ENCODE results near the gene HOXC9.

Gene HOXC9

GRCh38 chr12:53961025-53961761 lies 38.8 kb upstream of the HOXC9 start:
- Histone ChIP-seq H3K27me3 (replicated peaks) (peaks cover 98% of the 10 kb centered on the region), H3K4me3 (ENCODE audit: low read depth, low read length) (no peak overlapping the region), H3K27ac (no peak overlapping the region), H3K36me3 (replicated peaks) (no peaks in the 10 kb centered on the region)
- peak; percentile 18 for TF ChIP-seq CTCF (IDR thresholded peaks at IDR 0.05; ENCODE audit: low read depth, low read length, missing control alignments)
- DNase-seq, result no peak
- in situ Hi-C loops (cut with HindIII; ENCODE audit: low pct_ligation_motif_present, low sequenced_read_pairs), result no loop called here

- in situ Hi-C loops (cut with HindIII; ENCODE audit: low pct_ligation_motif_present, low sequenced_read_pairs), result no loop called here
- no peak for TF ChIP-seq CTCF (IDR thresholded peaks at IDR 0.05; ENCODE audit: low read depth, low read length, missing control alignments)
- Histone ChIP-seq H3K4me3 (ENCODE audit: low read depth, low read length) (no peak overlapping the region), H3K27me3 (replicated peaks) (peaks cover 98% of the 10 kb centered on the region), H3K27ac (no peak overlapping the region), H3K36me3 (replicated peaks) (no peaks in the 10 kb centered on the region)
- no peak for DNase-seq
Observed at GRCh38 chr12:53963005-53963404, 37.0 kb upstream of the HOXC9 start.

DNA sequence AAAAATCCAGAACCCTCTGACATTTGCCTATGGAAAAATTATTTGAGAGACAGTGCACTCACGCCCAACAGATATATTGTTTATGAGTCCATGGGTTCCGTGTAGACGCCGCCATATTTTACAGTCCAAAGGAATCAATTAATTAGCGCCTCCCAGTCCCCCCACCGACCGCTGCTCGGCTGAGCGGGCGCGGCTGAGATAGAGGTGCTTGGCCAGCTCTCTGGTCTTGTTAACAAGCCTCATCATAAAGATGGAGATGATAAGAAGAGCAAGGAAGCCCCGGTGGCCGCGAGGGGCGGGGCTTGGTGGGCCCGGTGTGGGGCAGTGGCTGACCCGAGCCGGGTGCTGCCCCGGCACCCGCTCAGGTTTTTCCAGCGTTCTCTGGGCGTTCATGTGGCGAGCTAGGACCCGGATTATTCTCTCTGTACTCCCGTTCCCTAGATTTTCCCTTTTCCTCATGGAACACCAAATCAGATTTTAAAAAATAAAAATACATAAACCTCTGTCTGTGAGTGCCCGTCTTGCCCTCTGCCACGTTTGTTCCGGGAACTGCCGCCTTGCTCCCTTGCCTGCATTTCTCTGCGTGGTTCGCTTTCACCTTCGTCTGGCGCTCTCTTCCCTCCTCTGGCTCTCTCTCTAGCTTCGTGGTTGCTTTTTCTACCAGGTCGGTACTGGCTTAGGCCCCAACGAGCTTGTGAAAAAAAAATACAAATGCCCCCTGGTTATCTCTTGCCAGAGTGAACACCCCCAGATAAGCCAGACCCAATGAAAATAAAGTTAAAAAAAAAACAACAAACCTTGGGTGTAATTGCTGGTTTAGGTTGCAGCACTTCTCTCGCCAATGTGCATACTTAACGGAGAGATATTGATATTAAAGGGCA lies 36.3 kb upstream of the HOXC9 start:
- in situ Hi-C loops (cut with HindIII; ENCODE audit: low pct_ligation_motif_present, low sequenced_read_pairs), result no loop called here
- no peak for DNase-seq
- no peak for TF ChIP-seq CTCF (IDR thresholded peaks at IDR 0.05; ENCODE audit: low read depth, low read length, missing control alignments)
- Histone ChIP-seq H3K27me3 (replicated peaks) (peaks cover 97% of the 10 kb centered on the region), H3K4me3 (ENCODE audit: low read depth, low read length) (no peak overlapping the region), H3K36me3 (replicated peaks) (no peaks in the 10 kb centered on the region), H3K27ac (no peak overlapping the region)

DNA sequence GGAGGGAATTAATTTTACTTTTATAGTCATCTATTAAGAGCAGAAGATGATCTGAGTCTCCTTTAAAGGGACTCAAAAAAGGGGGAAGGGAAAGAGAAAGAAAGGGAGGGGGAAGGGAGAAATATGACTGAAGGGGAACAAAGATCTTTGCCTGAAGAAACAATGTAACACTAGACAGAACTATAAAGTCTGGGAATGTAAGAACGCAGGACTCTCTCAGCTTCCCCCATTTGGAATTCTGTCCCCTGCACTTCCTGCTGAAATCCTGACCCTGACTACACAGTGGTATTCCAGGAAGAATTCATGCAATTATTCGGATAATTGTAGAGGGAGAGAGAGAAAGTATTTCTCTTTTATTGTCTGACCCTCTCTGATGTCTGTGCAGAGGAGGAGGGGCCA lies 35.6 kb upstream of the HOXC9 start:
- H3K27ac ChIP-seq, result no peak overlapping the region
- peaks cover 99% of the 10 kb centered on the region for H3K27me3 ChIP-seq (replicated peaks)
- no peak for TF ChIP-seq CTCF (IDR thresholded peaks at IDR 0.05; ENCODE audit: low read depth, low read length, missing control alignments)
- no peaks in the 10 kb centered on the region for H3K36me3 ChIP-seq (replicated peaks)
- in situ Hi-C loops (cut with HindIII; ENCODE audit: low pct_ligation_motif_present, low sequenced_read_pairs), result no loop called here
- no peak for DNase-seq
- no peak overlapping the region for H3K4me3 ChIP-seq (ENCODE audit: low read depth, low read length)

DNA sequence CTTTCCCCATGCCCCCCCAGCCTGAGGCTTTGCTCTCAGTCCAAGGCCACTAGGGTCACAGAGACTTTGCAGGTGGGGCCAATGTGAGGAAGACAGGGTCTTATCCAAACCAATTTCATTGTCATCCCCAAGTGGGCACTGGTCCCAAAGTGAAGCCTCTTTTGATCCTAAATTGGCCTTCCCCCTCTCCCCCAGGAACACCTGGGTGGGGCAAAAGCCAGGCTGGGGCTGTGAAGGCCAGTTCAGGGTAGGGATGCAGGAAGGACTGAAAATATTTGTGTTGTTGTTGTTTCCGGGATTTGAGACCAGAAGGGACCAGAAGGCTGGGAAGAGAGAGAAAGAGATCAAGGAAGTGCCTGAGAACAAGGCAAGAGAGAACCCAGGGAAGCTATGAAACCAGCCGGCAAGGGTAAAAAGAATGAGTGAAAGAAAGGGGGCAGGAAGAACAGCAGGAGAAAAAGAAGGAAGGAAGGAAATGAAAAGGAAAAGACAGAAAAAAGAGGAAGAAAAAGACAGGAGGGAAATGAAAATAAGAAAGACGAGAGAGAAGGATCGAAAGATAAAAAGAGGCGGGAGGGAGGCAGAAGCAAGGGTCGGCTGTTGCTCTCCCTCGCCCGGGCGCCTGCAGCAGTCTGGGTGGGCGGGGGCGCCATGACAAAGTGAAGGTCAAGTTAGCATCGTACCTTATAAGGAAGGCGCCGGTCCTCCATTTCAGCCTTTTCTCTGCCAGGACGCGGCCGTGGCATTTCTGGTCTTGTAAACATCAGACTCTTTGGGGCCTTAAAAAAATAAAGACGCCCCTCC lies 34.5 kb upstream of the HOXC9 start:
- in situ Hi-C loops (cut with HindIII; ENCODE audit: low pct_ligation_motif_present, low sequenced_read_pairs), result no loop called here
- H3K36me3 ChIP-seq (replicated peaks), result no peaks in the 10 kb centered on the region
- TF ChIP-seq CTCF (IDR thresholded peaks at IDR 0.05; ENCODE audit: low read depth, low read length, missing control alignments), result no peak
- H3K4me3 ChIP-seq (ENCODE audit: low read depth, low read length), result no peak overlapping the region
- peaks cover 99% of the 10 kb centered on the region for H3K27me3 ChIP-seq (replicated peaks)
- no peak for DNase-seq
- H3K27ac ChIP-seq, result no peak overlapping the region

Measured in brain microvascular endothelial cell (primary cell).